HEK293 (cell line): Measurements from ENCODE around the gene LBH.

Experiments
- CTCF ChIA-PET: fragments of 350-600 bp; formaldehyde crosslinking; extraction: SDS; loops from one replicate; lab custom pipeline; 2021; ENCODE audit warnings: antibody characterized with exemption; lab: Yijun Ruan, JAX
- POLR2A ChIA-PET: fragments of 300-600 bp; formaldehyde crosslinking; extraction: SDS; loops from one replicate; lab custom pipeline; 2020; ENCODE audit warnings: antibody characterized with exemption, inconsistent platforms; lab: Yijun Ruan, JAX
- H3K27ac ChIP-seq: fragments of 200-500 bp; sonication (Bioruptor generic); 2 replicates; pipeline ENCODE4 v1.5.1; 2014; ENCODE audit warnings: low read depth, low read length, control low read depth, inconsistent platforms; ENCODE audit errors: extremely low read depth
- H3K36me3 ChIP-seq, 2 experiments: fragments of 200-500 bp in 1 of 2; sonication (Bioruptor generic) in 1 of 2; 1 replicate in 1 of 2; 2 replicates in 1 of 2; pipeline ENCODE4 v1.5.1; 2014 to 2017; ENCODE audit warnings: inconsistent platforms in 2 of 2, low read length in 2 of 2; ENCODE audit not compliant: control insufficient read depth in 2 of 2, insufficient read depth in 1 of 2
- H3K4me1 ChIP-seq: fragments of 200-500 bp; sonication (Bioruptor generic); 2 replicates; pipeline ENCODE4 v1.5.1; 2014; ENCODE audit warnings: mild to moderate bottlenecking, low read length, inconsistent platforms; ENCODE audit not compliant: control insufficient read depth, insufficient read depth
- H3K4me3 ChIP-seq: 2 replicates; pipeline ENCODE4 v1.5.1; 2011; ENCODE audit warnings: low read depth, mild to moderate bottlenecking, control low read depth, low read length, moderate library complexity
- H3K9me3 ChIP-seq: fragments of 200-500 bp; sonication (Bioruptor generic); 2 replicates; pipeline ENCODE4 v1.5.1; 2014; ENCODE audit warnings: low read depth, low read length, inconsistent platforms; ENCODE audit not compliant: control insufficient read depth, insufficient read depth
- GFI1B ChIP-seq: fragments of 450-650 bp; formaldehyde crosslinking; IDR thresholded peaks from 2 replicates; pipeline ENCODE4 v1.5.1; 2016; ENCODE audit warnings: missing biosample characterization, missing genetic modification characterization
- KLF1 ChIP-seq: fragments of 450-650 bp; formaldehyde crosslinking; IDR thresholded peaks from 2 replicates; pipeline ENCODE4 v1.5.1; 2016; ENCODE audit warnings: missing biosample characterization, missing genetic modification characterization
- MEIS1 ChIP-seq: sonication (generic); formaldehyde crosslinking; IDR thresholded peaks from 2 replicates; pipeline ENCODE4 v1.8.1; 2022; ENCODE audit warnings: missing genetic modification reagents, mild to moderate bottlenecking, borderline replicate concordance
- OSR2 ChIP-seq: fragments of 450-650 bp; formaldehyde crosslinking; IDR thresholded peaks from 2 replicates; pipeline ENCODE4 v1.5.1; 2016; ENCODE audit warnings: missing biosample characterization, missing genetic modification characterization
- PRDM1 ChIP-seq: fragments of 450-650 bp; formaldehyde crosslinking; IDR thresholded peaks from 2 replicates; pipeline ENCODE4; 2016; ENCODE audit warnings: missing biosample characterization, missing genetic modification characterization
- SP2 ChIP-seq: fragments of 450-650 bp; formaldehyde crosslinking; IDR thresholded peaks from 2 replicates; pipeline ENCODE4 v1.5.1; 2016; ENCODE audit warnings: missing biosample characterization, missing genetic modification characterization
- ZBTB8A ChIP-seq: fragments of 450-650 bp; formaldehyde crosslinking; IDR thresholded peaks from 2 replicates; pipeline ENCODE4 v1.5.1; 2016; ENCODE audit warnings: missing biosample characterization, missing genetic modification characterization
- ZNF16 ChIP-seq: fragments of 450-650 bp; formaldehyde crosslinking; IDR thresholded peaks from 2 replicates; pipeline ENCODE4 v1.5.1; 2016; ENCODE audit warnings: low read depth, missing biosample characterization, missing genetic modification characterization
- ZNF221 ChIP-seq: fragments of 450-650 bp; formaldehyde crosslinking; IDR thresholded peaks from 2 replicates; pipeline ENCODE4 v1.5.1; 2017; ENCODE audit warnings: missing biosample characterization, missing genetic modification characterization, borderline replicate concordance
- ZNF302 ChIP-seq: fragments of 450-650 bp; formaldehyde crosslinking; IDR thresholded peaks from 2 replicates; pipeline ENCODE4 v1.5.1; 2016; ENCODE audit warnings: missing biosample characterization, missing genetic modification characterization, low read depth
- ZNF664 ChIP-seq: fragments of 450-650 bp; formaldehyde crosslinking; IDR thresholded peaks from 2 replicates; pipeline ENCODE4 v1.5.1; 2016; ENCODE audit warnings: missing biosample characterization, missing genetic modification characterization
- ZNF768 ChIP-seq: fragments of 450-650 bp; formaldehyde crosslinking; IDR thresholded peaks from 2 replicates; pipeline ENCODE4 v1.5.1; 2018; ENCODE audit warnings: missing biosample characterization, mild to moderate bottlenecking, missing genetic modification characterization
- ZNF776 ChIP-seq: fragments of 450-650 bp; formaldehyde crosslinking; IDR thresholded peaks from 2 replicates; pipeline ENCODE4 v1.5.0; 2017; ENCODE audit warnings: missing biosample characterization, missing genetic modification characterization, borderline replicate concordance
- TF ChIP-seq, protein P1 (sequence below): fragments of 450-650 bp; formaldehyde crosslinking; IDR thresholded peaks from 2 replicates; pipeline ENCODE4 v1.5.1; 2016; ENCODE audit warnings: missing biosample characterization, missing genetic modification characterization
- TF ChIP-seq, protein P2 (sequence below): fragments of 450-650 bp; formaldehyde crosslinking; IDR thresholded peaks from 2 replicates; pipeline ENCODE4 v1.5.1; 2016; ENCODE audit warnings: missing biosample characterization, missing genetic modification characterization, borderline replicate concordance
- TF ChIP-seq, protein P3 (sequence below): fragments of 450-650 bp; formaldehyde crosslinking; IDR thresholded peaks from 2 replicates; pipeline ENCODE4 v1.5.1; 2016; ENCODE audit warnings: missing biosample characterization, missing genetic modification characterization
- TF ChIP-seq, protein P4 (sequence below): fragments of 450-650 bp; formaldehyde crosslinking; optimal IDR thresholded peaks from 2 replicates; pipeline ENCODE3; 2016; ENCODE audit warnings: missing biosample characterization, mild to moderate bottlenecking, missing genetic modification characterization

Gene LBH

DNA sequence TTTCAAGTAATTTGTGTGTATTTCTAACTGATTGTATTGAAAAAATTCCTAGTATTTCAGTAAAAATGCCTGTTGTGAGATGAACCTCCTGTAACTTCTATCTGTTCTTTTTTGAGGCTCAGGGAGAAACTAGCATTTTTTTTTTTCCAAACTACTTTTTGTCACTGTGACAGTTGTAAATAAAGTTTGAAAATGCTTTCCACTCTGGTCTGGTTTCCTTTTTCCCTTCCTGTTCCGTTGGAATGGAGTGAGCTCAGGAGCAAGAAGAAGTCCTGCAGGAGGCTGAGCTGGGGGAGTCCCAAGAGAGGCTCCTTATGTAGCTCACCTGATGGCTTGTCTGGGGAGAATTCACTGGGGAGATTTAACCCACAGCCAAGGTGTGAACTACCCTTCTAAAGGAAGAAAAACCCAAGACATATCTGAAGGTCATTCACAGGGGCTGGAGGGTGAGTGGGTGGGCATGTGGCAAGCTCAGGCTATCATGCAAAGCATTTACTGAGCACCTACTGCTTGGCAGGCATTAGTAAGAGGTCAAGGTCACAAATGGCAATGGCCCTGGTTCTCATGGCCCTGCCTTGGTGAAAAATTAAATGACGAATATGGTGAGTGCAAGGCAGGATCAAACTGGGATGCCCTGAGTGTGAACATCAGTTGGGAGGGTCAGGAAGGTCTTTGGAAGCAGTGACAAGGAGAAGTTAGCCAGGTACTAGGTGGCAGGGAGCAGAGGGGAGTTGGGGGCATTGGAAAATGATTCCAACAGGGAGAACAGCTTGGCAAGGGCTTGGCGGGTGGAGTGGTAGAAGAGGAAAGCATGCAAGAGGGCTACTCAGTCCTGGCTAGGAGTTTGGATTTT, 28.7 kb downstream of the LBH start:
- Histone ChIP-seq H3K36me3 (peaks cover 0 to 13% of the 10 kb centered on the region in 2 experiments; a peak in 1 of 3 replicates), H3K4me1 (no peaks in the 10 kb centered on the region), H3K4me3 (no peak overlapping the region), H3K9me3 (no peaks in the 10 kb centered on the region), H3K27ac (no peak overlapping the region)
- TF ChIP-seq ZNF302 (tag by site-specific recombination) (no peak), ZNF776 (no peak), OSR2 (no peak), ZNF664 (tag by site-specific recombination) (no peak), KLF1 (tag by site-specific recombination) (no peak)
- TF ChIP-seq, protein P1, sequence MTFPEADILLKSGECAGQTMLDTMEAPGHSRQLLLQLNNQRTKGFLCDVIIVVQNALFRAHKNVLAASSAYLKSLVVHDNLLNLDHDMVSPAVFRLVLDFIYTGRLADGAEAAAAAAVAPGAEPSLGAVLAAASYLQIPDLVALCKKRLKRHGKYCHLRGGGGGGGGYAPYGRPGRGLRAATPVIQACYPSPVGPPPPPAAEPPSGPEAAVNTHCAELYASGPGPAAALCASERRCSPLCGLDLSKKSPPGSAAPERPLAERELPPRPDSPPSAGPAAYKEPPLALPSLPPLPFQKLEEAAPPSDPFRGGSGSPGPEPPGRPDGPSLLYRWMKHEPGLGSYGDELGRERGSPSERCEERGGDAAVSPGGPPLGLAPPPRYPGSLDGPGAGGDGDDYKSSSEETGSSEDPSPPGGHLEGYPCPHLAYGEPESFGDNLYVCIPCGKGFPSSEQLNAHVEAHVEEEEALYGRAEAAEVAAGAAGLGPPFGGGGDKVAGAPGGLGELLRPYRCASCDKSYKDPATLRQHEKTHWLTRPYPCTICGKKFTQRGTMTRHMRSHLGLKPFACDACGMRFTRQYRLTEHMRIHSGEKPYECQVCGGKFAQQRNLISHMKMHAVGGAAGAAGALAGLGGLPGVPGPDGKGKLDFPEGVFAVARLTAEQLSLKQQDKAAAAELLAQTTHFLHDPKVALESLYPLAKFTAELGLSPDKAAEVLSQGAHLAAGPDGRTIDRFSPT (tag by site-specific recombination) = no peak
- POLR2A ChIA-PET = interaction anchor here (1.7 kb wide), 1 partner anchor 28 kb away, joined by 5 read pairs; no protein-coding TSS in a partner anchor
- CTCF ChIA-PET = interaction anchor here (0.6 kb wide), 1 partner anchor 447 kb away, joined by 3 read pairs; no protein-coding TSS in a partner anchor

DNA sequence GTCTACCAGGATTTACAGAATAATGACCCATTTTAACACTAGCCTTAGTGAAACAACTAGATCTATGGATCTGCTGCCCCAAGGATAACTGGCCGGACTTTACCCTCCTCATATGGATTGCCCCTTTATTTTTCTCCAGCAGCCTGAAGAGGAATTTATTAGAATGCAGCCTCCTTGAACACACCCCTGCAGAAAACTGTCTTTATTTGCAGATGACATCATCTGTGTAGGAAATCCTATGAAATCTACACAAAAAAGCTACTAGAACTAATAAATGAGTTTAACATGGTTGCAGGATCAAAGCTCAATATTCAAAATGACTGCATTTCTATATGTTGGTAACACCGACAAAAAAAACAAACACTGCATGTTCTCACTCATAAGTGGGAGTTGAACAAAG, 29.6 kb downstream of the LBH start:
- no peaks in the 10 kb centered on the region for H3K4me1 ChIP-seq
- no peak overlapping the region for H3K4me3 ChIP-seq
- H3K9me3 ChIP-seq = no peaks in the 10 kb centered on the region
- POLR2A ChIA-PET = interaction anchor here (0.6 kb wide), 1 partner anchor 1009 kb away, joined by 3 read pairs; no protein-coding TSS in a partner anchor
- H3K36me3 ChIP-seq = peaks cover 0 to 13% of the 10 kb centered on the region in 2 experiments; a peak in 1 of 3 replicates
- no peak for TF ChIP-seq SP2
- CTCF ChIA-PET = interaction anchor here (0.6 kb wide), 1 partner anchor 446 kb away, joined by 3 read pairs; no protein-coding TSS in a partner anchor
- H3K27ac ChIP-seq = no peak overlapping the region

DNA sequence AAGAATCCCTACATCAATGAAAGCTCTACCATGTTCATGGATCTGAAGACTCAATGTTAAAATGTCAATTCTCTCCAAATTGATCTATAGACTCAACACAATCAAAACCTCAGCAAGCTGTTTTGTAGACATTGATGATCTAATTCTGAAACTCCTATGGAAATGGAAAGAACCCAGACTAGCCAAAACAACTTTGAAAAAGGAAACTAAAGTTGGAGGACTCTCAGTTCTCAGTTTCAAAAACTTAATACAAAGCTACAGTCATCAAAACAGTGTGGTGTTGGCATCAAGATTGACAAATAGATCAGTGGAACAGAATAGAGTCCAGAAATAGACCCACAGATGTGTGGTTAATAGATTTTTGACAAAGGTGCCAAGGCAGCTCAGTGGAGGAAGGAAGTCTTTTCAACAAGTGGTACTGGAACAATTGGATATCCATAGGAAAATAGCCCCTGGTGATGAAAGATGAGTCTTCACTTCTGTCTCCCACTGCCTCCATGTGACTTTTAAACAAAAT, 30.4 kb downstream of the LBH start:
- POLR2A ChIA-PET = interaction anchor here (0.6 to 0.7 kb wide), 3 partner anchors 18 to 185 kb away, joined by 3 read pairs; partner anchors contain the start of gene LCLAT1
- no peaks in the 10 kb centered on the region for H3K4me1 ChIP-seq
- peaks cover 0 to 13% of the 10 kb centered on the region in 2 experiments; a peak in 1 of 3 replicates for H3K36me3 ChIP-seq
- H3K9me3 ChIP-seq = no peaks in the 10 kb centered on the region
- H3K4me3 ChIP-seq = no peak overlapping the region
- TF ChIP-seq ZNF16 (tag by site-specific recombination) = no peak
- TF ChIP-seq MEIS1 (CRISPR knock-in tag) = no peak
- TF ChIP-seq, protein P2, sequence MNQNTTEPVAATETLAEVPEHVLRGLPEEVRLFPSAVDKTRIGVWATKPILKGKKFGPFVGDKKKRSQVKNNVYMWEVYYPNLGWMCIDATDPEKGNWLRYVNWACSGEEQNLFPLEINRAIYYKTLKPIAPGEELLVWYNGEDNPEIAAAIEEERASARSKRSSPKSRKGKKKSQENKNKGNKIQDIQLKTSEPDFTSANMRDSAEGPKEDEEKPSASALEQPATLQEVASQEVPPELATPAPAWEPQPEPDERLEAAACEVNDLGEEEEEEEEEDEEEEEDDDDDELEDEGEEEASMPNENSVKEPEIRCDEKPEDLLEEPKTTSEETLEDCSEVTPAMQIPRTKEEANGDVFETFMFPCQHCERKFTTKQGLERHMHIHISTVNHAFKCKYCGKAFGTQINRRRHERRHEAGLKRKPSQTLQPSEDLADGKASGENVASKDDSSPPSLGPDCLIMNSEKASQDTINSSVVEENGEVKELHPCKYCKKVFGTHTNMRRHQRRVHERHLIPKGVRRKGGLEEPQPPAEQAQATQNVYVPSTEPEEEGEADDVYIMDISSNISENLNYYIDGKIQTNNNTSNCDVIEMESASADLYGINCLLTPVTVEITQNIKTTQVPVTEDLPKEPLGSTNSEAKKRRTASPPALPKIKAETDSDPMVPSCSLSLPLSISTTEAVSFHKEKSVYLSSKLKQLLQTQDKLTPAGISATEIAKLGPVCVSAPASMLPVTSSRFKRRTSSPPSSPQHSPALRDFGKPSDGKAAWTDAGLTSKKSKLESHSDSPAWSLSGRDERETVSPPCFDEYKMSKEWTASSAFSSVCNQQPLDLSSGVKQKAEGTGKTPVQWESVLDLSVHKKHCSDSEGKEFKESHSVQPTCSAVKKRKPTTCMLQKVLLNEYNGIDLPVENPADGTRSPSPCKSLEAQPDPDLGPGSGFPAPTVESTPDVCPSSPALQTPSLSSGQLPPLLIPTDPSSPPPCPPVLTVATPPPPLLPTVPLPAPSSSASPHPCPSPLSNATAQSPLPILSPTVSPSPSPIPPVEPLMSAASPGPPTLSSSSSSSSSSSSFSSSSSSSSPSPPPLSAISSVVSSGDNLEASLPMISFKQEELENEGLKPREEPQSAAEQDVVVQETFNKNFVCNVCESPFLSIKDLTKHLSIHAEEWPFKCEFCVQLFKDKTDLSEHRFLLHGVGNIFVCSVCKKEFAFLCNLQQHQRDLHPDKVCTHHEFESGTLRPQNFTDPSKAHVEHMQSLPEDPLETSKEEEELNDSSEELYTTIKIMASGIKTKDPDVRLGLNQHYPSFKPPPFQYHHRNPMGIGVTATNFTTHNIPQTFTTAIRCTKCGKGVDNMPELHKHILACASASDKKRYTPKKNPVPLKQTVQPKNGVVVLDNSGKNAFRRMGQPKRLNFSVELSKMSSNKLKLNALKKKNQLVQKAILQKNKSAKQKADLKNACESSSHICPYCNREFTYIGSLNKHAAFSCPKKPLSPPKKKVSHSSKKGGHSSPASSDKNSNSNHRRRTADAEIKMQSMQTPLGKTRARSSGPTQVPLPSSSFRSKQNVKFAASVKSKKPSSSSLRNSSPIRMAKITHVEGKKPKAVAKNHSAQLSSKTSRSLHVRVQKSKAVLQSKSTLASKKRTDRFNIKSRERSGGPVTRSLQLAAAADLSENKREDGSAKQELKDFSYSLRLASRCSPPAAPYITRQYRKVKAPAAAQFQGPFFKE (tag by site-specific recombination) = no peak
- no peak for TF ChIP-seq ZBTB8A (tag by site-specific recombination)
- TF ChIP-seq, protein P3, sequence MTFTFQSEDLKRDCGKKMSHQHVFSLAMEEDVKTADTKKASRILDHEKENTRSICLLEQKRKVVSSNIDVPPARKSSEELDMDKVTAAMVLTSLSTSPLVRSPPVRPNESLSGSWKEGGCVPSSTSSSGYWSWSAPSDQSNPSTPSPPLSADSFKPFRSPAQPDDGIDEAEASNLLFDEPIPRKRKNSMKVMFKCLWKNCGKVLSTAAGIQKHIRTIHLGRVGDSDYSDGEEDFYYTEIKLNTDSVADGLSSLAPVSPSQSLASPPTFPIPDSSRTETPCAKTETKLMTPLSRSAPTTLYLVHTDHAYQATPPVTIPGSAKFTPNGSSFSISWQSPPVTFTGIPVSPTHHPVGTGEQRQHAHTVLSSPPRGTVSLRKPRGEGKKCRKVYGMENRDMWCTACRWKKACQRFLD = no peak
- TF ChIP-seq, protein P4, sequence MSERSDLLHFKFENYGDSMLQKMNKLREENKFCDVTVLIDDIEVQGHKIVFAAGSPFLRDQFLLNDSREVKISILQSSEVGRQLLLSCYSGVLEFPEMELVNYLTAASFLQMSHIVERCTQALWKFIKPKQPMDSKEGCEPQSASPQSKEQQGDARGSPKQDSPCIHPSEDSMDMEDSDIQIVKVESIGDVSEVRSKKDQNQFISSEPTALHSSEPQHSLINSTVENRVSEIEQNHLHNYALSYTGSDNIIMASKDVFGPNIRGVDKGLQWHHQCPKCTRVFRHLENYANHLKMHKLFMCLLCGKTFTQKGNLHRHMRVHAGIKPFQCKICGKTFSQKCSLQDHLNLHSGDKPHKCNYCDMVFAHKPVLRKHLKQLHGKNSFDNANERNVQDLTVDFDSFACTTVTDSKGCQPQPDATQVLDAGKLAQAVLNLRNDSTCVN (tag by site-specific recombination) = no peak
- no peak for TF ChIP-seq ZNF768 (tag by site-specific recombination)
- TF ChIP-seq ZNF776 = no peak
- TF ChIP-seq PRDM1 (tag by site-specific recombination) = no peak
- TF ChIP-seq ZNF221 = no peak
- TF ChIP-seq GFI1B (tag by site-specific recombination) = no peak
- TF ChIP-seq, all 188 proteins: peak for 0
- CTCF ChIA-PET = no interaction called here
- no peak overlapping the region for H3K27ac ChIP-seq
